HG03196 (cell line): ENCODE data around the gene NUP133.
"Not testable (repeated sequence)": the region's sequence is repeated elsewhere in the genome, so short reads cannot be mapped to it uniquely, and the experiment has no call there.

Experiments
- ATAC-seq: cut with Tn5 transposase; IDR thresholded peaks from one replicate; pipeline ENCODE4 v1.9.1; 2021; ENCODE audit not compliant: unreplicated experiment

Gene NUP133

DNA sequence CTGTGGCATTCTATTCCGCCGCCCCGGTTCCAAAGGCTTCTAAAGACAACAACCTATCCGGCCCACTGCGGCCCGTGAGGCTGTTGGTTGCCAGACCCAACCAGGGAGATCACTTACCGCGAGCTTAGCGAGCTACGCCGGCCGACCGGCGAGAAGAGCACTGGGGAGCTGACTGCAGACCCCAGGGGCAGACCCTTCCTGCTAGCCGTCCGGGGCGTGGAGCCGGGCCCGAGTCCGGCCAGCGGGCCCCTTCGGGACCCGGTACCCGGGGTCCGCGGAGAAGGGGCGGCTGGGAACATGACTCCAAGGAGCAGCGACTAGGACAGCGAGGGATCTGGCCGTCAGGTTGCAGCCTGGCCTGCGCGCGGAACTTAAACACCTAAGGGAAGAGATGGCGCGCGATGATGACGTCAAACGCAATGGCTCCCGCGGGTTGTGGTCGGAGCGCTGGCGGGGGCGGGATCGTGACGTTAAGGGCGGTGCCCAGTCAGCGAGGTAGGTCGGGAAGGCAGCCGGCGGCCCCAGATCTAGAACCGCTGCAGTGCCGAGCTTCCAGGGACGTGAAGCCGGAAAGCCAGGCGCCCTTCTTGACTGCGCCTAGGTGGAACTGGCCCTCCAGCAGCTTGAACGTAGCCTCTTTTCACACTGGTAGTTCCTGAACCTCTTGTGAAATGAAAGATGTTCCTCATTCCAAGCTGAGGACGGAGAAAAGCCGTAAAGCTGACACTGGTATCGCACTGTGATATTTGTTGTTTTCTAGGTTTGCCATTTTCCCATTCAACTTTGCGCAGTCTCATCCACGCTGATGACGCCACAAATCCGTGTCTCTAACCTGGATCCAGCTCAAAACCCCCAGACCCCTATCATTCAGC lies at the start of gene NUP133:
Gene NUP133 (minus strand): TSS at position 391 of the 872 bp plus-strand sequence. CDS start 92 bp downstream, at position 299.
- peak; percentile 93 for ATAC-seq

- no peak for ATAC-seq
Measured at GRCh38 chr1:229557200-229557850, 49.2 kb upstream of the NUP133 start.

DNA sequence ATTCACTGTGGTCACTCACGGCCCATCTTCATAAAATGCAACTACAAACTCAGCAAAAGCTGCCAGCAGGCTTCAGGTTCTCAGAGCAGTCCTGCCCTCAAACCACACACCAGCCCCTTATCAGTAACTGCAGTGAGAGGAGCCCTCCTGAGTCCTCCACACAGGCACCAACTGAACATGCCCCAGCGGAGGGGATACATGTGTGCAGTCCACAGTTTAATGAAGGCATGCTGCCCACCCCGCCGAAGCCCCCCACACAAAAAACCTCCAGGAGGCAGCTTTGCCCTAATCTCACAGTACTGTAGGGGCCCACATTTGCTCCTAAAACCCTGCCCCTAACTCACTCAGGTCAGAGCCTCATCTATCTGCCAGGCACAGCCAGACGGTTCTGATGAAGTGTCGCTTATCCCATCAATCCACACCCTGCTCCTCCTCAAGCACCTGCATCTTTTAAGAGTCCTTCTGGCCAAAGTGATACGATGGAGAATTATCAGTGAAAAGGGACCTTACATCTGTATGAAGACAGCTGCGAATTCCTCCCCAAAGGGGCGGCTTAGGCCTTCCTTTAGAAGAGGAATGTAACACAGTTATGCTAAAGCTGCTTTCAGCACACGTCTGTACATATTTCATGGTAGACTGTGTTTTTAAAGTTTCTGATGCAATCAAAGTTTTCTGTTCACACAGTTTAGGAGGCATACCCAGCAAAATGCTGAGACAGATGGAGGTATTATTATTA lies 46.9 kb upstream of the NUP133 start:
- ATAC-seq, result no peak

GRCh38 chr1:229553621-229554130 lies 45.5 kb upstream of the NUP133 start:
- no peak for ATAC-seq

DNA sequence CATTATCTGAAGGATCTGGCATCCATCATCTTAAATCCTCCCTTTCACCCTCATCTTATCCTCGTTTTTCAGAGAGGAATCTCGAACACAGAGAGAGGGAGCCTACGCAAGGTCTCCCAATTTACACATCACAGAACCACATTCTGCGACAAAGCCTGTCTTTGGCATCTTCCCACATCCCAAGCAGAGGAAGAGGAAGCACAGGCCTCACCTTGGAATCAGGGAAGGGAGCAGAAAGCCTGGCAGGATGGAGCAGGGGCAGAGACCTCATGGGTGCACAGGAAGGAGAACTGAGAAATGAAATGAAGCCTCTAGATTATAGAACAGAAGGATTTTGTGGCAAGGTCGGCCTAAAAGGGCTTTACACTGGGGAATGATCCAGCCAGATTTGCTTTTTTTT lies 44.6 kb upstream of the NUP133 start:
- ATAC-seq, result no peak

- no peak for ATAC-seq
Measured at GRCh38 chr1:229550812-229551567, 42.8 kb upstream of the NUP133 start.

DNA sequence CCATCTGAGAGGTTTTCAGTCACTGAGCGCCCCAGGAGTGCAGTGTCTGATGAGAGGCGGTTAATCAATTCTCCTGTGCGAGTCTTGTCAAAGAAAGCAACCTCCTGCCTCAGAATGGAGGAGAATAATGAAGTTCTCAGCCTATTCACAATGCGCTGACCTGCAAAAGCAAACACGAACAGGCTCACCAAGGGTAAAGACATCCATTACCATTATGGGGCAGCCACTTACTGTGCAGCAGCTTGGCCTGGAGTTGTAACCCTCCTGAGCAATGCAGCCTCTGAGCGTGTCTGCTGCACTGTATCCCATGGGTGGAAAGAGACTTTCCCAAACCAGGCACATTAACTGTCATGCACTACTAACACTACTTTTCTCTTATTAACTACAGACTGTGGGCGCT lies 39.4 kb upstream of the NUP133 start:
- no peak for ATAC-seq

GRCh38 chr1:229544587-229544986 lies 36.4 kb upstream of the NUP133 start:
- ATAC-seq, result no peak

- no peak for ATAC-seq
Measured at GRCh38 chr1:229539863-229540506, 31.8 kb upstream of the NUP133 start.

DNA sequence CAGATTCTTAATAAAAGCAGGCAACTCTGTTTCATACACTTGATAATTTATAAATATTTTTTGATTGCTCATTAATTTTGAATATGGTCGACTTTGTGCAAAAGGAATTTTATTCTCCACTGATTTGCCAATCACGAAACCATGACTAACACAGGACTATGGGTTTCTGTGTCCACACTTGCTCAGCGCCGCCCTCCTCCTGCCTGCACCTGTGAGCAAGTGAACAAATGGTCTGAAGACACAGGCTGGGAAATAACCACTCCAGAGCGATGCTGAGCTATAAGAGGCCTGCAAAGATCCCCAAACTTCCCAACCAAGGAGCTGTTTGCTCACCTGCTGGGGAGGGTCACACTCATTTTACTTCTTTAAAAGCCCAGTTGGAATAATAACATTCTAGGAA lies 30.8 kb upstream of the NUP133 start:
- no peak for ATAC-seq

DNA sequence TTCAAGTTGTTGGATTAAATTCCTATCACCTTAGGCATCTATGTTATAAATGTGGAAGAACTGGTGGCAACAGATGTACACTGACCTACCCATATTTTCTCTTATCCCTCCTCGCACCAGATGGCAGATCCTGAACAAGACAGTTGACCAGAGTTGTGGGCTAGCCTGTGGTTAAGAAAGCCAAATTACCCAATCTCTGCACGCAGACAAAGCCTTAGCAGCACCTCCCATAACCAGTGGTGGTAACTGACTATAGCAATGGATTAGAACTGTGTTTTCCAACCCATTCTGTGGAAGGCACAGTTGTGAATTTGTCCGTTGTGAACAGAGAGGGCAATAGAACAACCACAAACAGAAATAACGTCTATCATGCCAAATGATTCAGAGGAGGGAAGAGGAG lies 29.8 kb upstream of the NUP133 start:
- ATAC-seq, result no peak

GRCh38 chr1:229536982-229537381 lies 28.8 kb upstream of the NUP133 start:
- no peak for ATAC-seq

DNA sequence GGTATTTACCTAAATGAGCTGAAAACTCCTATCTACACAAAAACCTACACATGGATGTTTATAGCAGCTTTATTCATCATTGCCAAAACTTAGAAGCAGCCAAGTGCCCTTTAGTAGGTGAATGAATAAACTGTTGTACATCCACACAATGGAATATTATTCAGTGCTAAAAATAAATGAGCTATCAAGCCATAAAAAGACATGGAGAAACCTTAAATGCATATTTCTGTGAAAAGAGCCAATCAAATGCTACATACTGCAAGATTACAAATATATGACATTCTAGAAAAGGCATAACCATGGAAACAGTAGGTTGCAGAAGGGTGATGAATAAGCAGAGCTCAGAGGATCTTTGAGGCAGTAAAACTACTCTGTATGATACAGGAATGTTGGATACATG lies 27.1 kb upstream of the NUP133 start:
- no peak for ATAC-seq

DNA sequence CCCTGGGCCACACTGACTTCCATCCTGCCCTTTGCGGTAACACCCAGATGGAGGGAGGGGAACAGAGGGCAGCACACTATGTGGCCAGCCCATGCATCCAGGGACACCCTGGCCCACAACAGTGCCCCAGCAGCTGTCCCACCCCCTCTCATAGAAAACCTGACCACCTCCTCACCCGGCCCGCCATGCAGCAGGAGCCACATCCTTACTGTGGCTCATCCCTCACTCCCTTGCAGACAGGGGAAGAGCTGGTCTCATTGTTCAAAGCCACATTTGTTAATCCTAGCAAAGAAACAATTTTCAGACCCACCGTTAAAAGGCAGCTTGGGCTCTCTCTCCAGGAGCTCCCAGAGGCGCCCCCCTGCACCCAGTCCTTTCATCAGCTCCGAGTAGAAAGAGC lies 23.2 kb upstream of the NUP133 start:
- ATAC-seq, result no peak

- ATAC-seq, result no peak
Measured at GRCh38 chr1:229529639-229530038, 21.5 kb upstream of the NUP133 start.

GRCh38 chr1:229526695-229527094 lies 18.6 kb upstream of the NUP133 start:
- ATAC-seq, result no peak

DNA sequence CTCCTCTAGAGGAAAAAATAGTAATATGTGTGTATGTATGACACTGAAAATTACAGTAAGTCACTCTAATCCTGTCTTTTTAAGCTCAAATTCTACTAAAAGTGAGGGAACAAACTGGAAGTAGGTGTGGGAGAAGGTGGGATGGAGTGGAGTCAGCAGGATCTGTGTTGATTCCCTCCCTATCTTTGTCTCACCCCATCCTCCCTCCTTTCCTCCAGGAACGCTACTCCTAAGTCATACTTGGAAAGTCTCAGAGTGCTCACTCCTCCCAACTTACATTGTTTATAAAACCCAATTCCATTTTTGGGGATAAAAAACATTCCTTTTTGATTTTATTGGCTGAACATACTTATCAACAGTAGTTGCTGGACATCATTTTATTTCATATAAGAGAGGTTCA lies 14.9 kb upstream of the NUP133 start:
- ATAC-seq, result no peak

DNA sequence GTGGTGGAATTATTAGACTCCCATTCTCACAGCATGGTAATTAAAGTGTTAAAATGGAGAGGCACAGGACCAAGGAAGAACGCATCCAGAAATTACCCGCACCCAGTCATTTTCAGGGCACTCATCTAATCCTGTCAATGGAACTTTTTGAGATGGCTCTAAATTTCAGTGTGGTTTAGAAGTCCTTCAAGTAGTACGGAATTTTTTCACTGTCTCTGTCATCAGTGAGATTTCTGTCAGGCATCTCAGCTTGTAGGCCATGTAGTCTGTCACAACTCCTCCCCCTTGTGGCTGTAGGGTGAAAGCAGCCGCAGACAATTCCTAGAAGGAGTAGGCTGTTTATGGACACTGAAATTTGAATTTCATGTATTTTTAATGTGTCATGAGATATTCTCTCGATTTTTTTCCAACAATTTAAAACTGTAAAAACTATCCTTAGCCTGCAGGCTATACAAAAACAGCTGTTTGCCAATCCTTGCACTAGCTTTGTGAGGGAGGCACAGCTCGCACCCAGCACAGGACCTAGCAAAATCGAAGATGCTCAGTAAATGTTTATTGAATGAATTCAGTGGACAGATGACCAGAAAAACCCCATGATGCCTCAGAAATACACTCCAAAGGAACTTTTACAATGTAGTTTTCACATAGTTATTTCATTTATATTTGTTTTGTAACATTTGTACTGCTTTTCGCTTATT lies 6.6 kb upstream of the NUP133 start:
- peak; percentile 71 for ATAC-seq

DNA sequence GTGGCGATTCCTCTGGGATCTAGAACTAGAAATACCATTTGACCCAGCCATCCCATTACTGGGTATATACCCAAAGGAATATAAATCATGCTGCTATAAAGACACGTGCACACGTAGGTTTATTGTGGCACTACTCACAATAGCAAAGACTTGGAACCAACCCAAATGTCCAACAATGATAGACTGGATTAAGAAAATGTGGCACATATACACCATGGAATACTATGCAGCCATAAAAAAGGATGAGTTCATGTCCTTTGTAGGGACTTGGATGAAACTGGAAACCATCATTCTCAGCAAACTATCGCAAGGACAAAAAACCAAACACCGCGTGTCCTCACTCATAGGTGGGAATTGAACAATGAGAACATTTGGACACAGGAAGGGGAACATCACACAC lies 3.5 kb upstream of the NUP133 start:
- ATAC-seq, result not testable (repeated sequence)

- not testable (repeated sequence) for ATAC-seq
Measured at GRCh38 chr1:229511201-229511600, 3.1 kb upstream of the NUP133 start.
